ENCODE data around the gene XXYLT1. TPM values are rescaled to one million over a fixed set of nuclear protein-coding genes. Genes with fewer than 3 reads are reported as not detected.

XXYLT1 gene
- total RNA-seq, 1 donor from 2014 or later = 42.9 TPM

GRCh38 chr3:195075941-195076875, 194.8 kb downstream of the XXYLT1 start:
- Mint-ChIP-seq H3K9me3 (no peaks in the 10 kb centered on the region), H3K27ac (no peak overlapping the region), H3K4me1 (peaks cover 20% of the 10 kb centered on the region), H3K4me3 (no peak overlapping the region), H3K36me3 (no peaks in the 10 kb centered on the region), H3K27me3 (ENCODE audit: low read depth) (no peaks in the 10 kb centered on the region)
- no peak for DNase-seq (ENCODE audit: low spot score in 2 of 2, unreplicated experiment in 2 of 2)
- no peak for TF ChIP-seq CTCF (IDR thresholded peaks at IDR 0.05; ENCODE audit: unreplicated experiment)

GRCh38 chr3:195075199-195075940, 195.6 kb downstream of the XXYLT1 start:
- DNase-seq (ENCODE audit: low spot score in 2 of 2, unreplicated experiment in 2 of 2) = peak in 1 of 2 experiments; percentile 2
- H3K27me3 Mint-ChIP-seq (ENCODE audit: low read depth) = no peaks in the 10 kb centered on the region
- H3K27ac Mint-ChIP-seq = no peak overlapping the region

DNA sequence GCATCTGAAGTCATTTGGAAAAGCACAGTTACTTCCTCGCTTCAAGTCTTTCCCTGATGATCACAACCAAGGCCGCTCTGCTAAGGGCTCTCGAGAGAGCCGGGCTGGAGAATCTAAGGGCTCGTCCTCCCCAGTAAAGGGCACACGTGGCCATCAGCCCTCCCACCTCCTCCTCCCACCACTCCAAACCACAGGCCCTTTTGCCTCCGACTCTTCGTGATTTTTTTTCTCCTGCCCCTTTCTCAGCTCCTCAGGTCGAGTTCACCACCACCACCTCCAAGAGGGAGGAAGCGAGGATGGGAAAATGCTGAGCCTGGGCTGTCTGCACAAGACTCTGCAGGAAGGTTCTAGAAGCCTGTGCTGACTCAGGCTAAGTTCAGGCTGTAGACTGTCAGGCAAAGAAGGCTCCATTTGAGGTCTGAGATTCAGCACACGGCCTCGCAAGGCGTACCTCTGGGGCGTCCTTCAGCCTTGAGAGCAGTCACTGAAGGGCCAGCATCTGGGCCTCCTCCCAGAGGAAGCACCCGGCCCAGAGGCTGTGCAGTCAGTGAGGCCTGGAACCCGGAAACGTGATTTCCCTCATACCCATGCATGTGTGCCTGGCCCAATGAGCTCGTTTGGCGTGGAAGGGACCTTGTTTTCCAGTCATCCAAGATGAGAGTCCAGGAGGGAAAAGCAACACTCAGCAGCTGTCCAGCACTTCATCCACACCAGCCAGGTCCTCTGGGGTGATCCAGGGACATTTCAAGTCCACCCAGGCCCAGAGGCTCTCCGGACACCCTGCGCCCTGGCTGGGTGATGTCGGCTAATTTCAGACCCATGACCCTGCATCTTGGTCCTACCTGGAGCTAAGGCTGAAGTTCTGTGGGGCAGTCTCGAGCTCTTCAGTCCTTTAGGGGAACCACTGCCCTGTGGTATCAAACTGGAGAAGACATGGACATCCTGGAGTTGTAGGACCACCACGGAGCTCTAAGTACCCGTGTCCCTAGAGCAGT, 196.8 kb downstream of the XXYLT1 start:
- peaks cover 4% of the 10 kb centered on the region for H3K36me3 Mint-ChIP-seq
- peaks cover 6% of the 10 kb centered on the region for H3K4me1 Mint-ChIP-seq
- H3K27ac Mint-ChIP-seq = no peak overlapping the region
- DNase-seq (ENCODE audit: low spot score in 2 of 2, unreplicated experiment in 2 of 2) = peak in 1 of 2 experiments; percentile 7
- no peak overlapping the region for H3K4me3 Mint-ChIP-seq
- H3K9me3 Mint-ChIP-seq = no peaks in the 10 kb centered on the region
- H3K27me3 Mint-ChIP-seq (ENCODE audit: low read depth) = no peaks in the 10 kb centered on the region
- no peak for TF ChIP-seq CTCF (IDR thresholded peaks at IDR 0.05; ENCODE audit: unreplicated experiment)

More at GRCh38 chr3:195075199-195075940, 195.6 kb downstream of the XXYLT1 start:
- no peak overlapping the region for H3K4me3 Mint-ChIP-seq
- TF ChIP-seq CTCF (IDR thresholded peaks at IDR 0.05; ENCODE audit: unreplicated experiment) = no peak
- H3K36me3 Mint-ChIP-seq = no peaks in the 10 kb centered on the region
- H3K4me1 Mint-ChIP-seq = peaks cover 17% of the 10 kb centered on the region
- H3K9me3 Mint-ChIP-seq = no peaks in the 10 kb centered on the region

DNA sequence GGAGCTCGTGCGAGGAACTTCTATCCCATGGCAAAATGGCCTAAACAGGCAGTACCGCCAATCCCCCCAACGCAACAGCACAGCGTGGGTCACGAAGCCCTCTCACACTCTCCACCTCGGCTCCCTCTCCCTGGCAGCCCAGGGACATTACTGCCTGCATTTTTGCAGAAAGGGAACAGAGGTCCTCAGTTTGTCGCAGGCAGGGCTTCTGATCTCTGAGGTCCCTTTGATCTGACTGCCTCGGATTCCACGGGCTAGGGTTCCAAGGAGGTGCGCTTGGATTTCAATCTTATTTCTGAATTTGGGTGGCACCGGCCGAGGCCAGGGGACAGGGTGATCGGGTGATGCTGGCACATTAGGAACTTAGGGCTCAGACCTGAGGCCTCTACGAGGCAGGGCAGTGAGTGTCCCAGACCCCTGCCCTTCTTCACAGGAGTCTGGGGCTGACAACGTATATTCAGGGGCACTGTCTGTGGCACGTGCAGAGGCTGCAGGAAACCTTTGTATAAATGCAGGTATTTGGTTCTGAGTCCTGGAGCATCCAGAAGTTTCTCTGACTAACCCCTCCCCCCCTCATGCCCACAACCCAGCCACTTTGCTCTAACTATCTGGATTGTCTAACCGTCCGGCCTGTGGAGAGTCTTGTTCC, 197.9 kb downstream of the XXYLT1 start:
- Mint-ChIP-seq H3K4me1 (peaks cover 7% of the 10 kb centered on the region), H3K36me3 (peaks cover 12% of the 10 kb centered on the region), H3K4me3 (no peak overlapping the region), H3K27me3 (ENCODE audit: low read depth) (no peaks in the 10 kb centered on the region), H3K27ac (no peak overlapping the region), H3K9me3 (no peaks in the 10 kb centered on the region)
- no peak for TF ChIP-seq CTCF (IDR thresholded peaks at IDR 0.05; ENCODE audit: unreplicated experiment)
- DNase-seq (ENCODE audit: low spot score in 2 of 2, unreplicated experiment in 2 of 2) = peak in 1 of 2 experiments; percentile 6
